ENCODE results near the gene ZNF311. TPM values are rescaled to one million over a fixed set of nuclear protein-coding genes. Genes with fewer than 3 reads are reported as not detected.
A peak's percentile ranks its signal among the peaks of the same experiment; 100 is the strongest.

ZNF311 gene
- total RNA-seq, 1 donor = 1.3 TPM

DNA sequence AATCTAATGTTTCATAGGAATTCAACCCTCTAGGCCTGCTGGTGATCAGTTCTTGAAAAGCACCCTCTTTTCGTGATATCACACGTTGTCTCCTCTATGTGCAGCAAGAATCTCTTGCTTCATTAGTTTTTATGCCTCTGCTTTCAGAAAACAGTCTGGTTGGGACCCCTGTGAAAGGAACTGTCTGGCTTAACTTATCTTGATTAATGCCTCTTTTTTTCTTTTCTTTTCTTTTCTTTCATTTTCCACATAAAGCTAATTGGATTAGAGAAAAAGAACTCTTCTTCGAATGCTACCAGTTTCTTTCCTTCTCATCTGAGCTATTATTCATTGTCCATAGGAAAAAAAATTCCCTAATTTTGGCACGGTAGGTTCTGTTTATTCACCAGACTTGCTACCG lies 21.3 kb downstream of the ZNF311 start:
- TF ChIP-seq, protein P1, sequence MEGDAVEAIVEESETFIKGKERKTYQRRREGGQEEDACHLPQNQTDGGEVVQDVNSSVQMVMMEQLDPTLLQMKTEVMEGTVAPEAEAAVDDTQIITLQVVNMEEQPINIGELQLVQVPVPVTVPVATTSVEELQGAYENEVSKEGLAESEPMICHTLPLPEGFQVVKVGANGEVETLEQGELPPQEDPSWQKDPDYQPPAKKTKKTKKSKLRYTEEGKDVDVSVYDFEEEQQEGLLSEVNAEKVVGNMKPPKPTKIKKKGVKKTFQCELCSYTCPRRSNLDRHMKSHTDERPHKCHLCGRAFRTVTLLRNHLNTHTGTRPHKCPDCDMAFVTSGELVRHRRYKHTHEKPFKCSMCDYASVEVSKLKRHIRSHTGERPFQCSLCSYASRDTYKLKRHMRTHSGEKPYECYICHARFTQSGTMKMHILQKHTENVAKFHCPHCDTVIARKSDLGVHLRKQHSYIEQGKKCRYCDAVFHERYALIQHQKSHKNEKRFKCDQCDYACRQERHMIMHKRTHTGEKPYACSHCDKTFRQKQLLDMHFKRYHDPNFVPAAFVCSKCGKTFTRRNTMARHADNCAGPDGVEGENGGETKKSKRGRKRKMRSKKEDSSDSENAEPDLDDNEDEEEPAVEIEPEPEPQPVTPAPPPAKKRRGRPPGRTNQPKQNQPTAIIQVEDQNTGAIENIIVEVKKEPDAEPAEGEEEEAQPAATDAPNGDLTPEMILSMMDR (IDR thresholded peaks at IDR 0.05; ENCODE audit: insufficient read depth, low read length) = no peak
- no peak overlapping the region for H3K4me3 ChIP-seq (ENCODE audit: low read depth, low read length)
- DNase-seq (ENCODE audit: low read depth) = no peak

DNA sequence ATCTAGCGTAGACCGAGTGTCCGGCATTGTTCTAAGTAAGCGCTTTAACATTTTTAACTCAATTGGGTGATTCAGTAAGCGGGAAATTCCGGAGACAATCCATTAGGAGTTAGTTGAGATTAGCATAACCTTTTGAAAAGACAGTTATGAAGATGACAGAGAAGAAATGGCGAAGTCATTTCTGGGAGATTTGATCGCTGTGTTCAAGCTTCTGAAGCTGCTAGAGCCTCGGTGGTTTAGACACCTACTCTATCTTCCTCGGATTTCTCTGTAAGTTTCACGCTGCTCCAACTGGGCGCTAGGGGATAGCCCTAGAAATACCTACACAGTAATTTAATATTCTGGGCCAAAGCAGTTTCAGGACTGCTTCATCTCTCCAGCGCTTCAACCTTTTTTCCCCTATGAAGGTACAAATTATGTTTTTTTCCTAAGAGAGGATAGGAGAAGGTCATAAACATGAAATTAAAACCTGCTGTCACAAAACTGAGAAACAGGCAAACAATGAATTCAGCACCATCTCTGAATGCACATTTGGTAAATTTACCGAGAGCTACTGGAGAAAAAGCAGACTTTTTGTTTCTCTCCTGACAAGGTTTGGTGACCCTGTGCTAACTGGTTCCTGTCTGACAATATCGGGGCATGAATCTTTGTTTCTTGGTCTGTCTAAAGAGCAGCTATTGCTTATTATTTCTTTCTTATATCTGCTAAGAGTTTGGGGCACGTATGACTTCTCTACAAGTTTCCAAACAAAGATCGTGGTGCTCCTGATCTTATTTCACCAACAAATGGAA lies 22.4 kb downstream of the ZNF311 start:
- DNase-seq (ENCODE audit: low read depth) = peak; percentile 68
- TF ChIP-seq, protein P1 (IDR thresholded peaks at IDR 0.05; ENCODE audit: insufficient read depth, low read length) = peak; percentile 47
- peak overlapping the region; percentile 63 for H3K4me3 ChIP-seq (ENCODE audit: low read depth, low read length)

DNA sequence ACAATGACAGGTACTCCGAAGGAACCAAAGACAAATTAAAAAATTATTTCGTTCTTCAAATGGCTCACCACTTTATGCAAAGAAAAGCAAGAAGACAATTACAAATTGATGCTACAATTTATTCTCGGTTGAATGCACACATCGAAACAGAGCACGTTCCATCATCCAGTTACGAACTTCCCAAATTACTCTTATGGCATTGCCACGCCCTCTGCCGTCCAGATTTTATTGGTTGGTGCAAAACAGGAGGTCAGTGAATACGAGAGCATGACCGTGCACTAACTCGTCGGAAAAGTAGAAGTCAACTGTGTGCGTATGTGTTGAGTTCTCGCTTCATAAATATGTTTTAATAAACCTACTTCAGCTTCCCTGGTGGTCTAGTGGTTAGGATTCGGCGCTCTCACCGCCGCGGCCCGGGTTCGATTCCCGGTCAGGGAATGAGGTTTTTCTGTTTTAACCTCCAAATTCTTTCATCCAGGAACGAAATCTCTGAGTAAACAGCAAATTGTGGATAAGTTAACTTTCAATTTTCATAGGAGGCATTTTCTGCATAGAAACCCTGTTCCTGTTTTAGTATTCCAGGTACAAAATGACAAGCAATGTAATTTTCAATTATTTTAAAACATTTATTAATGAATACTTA lies 23.2 kb downstream of the ZNF311 start:
- peak; percentile 96 for DNase-seq (ENCODE audit: low read depth)
- TF ChIP-seq, protein P1 (IDR thresholded peaks at IDR 0.05; ENCODE audit: insufficient read depth, low read length) = no peak

DNA sequence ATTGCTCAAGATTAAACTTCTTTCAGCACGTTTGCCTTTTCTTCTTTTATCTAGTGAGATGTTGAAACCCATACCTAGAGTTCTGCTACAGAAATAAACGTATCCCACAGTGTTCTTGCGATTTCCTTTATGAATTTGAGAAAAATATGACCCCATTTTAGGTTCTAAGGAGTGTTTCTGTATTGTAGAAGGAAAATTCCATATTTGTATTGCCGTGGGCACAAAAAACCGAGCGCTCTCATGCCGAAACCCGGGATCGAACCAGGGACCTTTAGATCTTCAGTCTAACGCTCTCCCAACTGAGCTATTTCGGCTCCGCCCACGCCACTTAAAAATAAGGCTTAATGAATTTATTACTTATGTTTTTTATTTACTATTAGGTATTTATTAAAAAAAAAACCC lies 23.7 kb downstream of the ZNF311 start:
- H3K4me3 ChIP-seq (ENCODE audit: low read depth, low read length) = peak overlapping the region; percentile 76
- TF ChIP-seq, protein P1 (IDR thresholded peaks at IDR 0.05; ENCODE audit: insufficient read depth, low read length) = no peak
- DNase-seq (ENCODE audit: low read depth) = peak; percentile 86

More for the DNA sequence above, 23.2 kb downstream of the ZNF311 start:
- peak overlapping the region; percentile 76 for H3K4me3 ChIP-seq (ENCODE audit: low read depth, low read length)

DNA sequence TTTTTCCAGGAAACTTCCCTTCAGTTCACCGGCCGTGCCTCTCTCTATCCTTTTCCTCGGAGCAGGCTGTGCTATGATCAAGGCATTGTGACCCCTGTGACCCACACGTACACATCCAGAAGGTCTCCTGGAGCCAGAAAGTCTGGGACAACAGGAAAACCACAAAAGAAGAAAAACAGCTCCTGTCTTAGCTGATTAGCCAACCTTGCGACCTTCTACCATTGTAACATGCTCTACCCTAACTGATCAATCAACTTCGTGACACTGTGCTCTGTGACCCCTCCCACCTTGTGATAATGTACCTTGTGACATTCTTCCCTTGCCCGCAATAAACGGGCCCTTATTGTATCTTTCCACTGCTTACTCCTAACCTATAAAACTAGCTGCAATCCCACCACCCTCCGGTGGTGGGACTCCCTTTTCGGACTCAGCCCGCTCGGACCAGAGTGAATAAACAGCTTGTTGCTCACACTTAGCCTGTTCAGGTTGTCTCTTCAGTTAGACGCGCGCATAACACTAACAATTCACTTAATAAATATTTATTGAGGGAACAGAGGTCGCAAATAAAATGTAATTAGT lies 24.2 kb downstream of the ZNF311 start:
- peak overlapping the region; percentile 59 for H3K4me3 ChIP-seq (ENCODE audit: low read depth, low read length)
- TF ChIP-seq, protein P1 (IDR thresholded peaks at IDR 0.05; ENCODE audit: insufficient read depth, low read length) = peak; percentile 56
- peak; percentile 67 for DNase-seq (ENCODE audit: low read depth)

DNA sequence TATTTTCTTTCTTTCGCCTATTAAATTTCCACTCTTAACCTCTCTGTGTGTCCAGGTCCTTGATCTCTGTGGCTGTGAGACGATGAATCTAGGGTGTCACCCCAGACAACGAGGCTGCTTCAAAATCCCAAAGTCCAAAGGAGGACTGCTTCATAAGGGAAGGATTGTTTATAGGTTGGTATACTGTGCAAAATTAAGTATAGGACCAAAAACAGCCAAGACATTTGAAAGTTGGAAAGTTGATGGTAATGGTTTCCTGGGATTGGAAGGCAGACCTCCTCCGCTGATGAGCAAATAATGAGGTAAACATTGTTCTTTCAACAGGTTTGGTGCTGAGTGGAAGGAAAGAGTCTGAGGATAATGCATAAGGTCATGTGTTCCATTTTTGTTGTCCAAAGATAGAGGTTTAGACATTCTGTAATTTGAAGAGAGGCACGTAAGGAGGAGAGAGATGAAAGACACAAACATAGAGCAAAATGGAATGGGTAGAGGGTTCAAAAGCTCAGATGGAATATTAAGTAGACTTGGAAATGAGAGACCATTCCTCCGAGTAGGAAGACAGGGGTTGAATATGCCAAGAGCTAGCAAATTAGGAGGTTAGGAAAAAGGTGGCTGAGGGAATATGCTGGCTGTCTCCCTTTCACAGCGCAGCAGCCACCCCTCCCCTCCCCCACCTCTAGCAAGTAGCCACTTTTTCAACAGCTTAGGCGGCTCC lies 24.8 kb downstream of the ZNF311 start:
- DNase-seq (ENCODE audit: low read depth) = no peak
- H3K4me3 ChIP-seq (ENCODE audit: low read depth, low read length) = peak overlapping the region; percentile 59
- TF ChIP-seq, protein P1 (IDR thresholded peaks at IDR 0.05; ENCODE audit: insufficient read depth, low read length) = no peak
